Measurements from ENCODE around the gene PYDC1. TPM values are rescaled to one million over a fixed set of nuclear protein-coding genes. Genes with fewer than 3 reads are reported as not detected.

The PYDC1 gene
- total RNA-seq, 1 experiment from 2014 or later, result 1.9 TPM

- TF ChIP-seq, protein P1, sequence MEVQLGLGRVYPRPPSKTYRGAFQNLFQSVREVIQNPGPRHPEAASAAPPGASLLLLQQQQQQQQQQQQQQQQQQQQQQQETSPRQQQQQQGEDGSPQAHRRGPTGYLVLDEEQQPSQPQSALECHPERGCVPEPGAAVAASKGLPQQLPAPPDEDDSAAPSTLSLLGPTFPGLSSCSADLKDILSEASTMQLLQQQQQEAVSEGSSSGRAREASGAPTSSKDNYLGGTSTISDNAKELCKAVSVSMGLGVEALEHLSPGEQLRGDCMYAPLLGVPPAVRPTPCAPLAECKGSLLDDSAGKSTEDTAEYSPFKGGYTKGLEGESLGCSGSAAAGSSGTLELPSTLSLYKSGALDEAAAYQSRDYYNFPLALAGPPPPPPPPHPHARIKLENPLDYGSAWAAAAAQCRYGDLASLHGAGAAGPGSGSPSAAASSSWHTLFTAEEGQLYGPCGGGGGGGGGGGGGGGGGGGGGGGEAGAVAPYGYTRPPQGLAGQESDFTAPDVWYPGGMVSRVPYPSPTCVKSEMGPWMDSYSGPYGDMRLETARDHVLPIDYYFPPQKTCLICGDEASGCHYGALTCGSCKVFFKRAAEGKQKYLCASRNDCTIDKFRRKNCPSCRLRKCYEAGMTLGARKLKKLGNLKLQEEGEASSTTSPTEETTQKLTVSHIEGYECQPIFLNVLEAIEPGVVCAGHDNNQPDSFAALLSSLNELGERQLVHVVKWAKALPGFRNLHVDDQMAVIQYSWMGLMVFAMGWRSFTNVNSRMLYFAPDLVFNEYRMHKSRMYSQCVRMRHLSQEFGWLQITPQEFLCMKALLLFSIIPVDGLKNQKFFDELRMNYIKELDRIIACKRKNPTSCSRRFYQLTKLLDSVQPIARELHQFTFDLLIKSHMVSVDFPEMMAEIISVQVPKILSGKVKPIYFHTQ (CRISPR knock-in tag; IDR thresholded peaks at IDR 0.05), result no peak
- TF ChIP-seq NFATC4 (CRISPR knock-in tag; IDR thresholded peaks at IDR 0.05), result no peak
Observed at GRCh38 chr16:31204871-31205666, 11.9 kb downstream of the PYDC1 start (continued).

- CTCF ChIA-PET, result interaction anchor here (0.6 to 4.1 kb wide), 18 partner anchors 7 to 257 kb away, joined by 3 to 31 read pairs (median 5); partner anchors contain the start of genes KAT8, PYDC1, TRIM72 and ZNF843
Observed at GRCh38 chr16:31202414-31203375, 14.2 kb downstream of the PYDC1 start, which contains the start of gene PYCARD. Gene PYCARD, minus strand, starts transcription at chr16:31202760. Its CDS starts 70 bp downstream, at chr16:31202690.

More at GRCh38 chr16:31202414-31203375, 14.2 kb downstream of the PYDC1 start, which contains the start of gene PYCARD:
- POLR2A ChIA-PET, result interaction anchor here (0.6 to 2.8 kb wide), 11 partner anchors 9 to 257 kb away, joined by 3 to 7 read pairs (median 5); partner anchors contain the start of genes FUS, KAT8 and TRIM72
- Mint-ChIP-seq H3K4me3 (peak within 1 kb of the TSS; percentile 83), H3K9me3 (no peaks in the 10 kb centered on the region), H3K27me3 (ENCODE audit: low read depth) (peaks cover 26% of the 10 kb centered on the region), H3K4me1 (peaks cover 23% of the 10 kb centered on the region), H3K27ac (no peak within 1 kb of the TSS; the same call in 1 of the 2 replicates), H3K36me3 (0 out of 2 replicates have a peak, but pooled peaks cover 7% of the 10 kb centered on the region)
- TF ChIP-seq ZNF423 (CRISPR knock-in tag; IDR thresholded peaks at IDR 0.05) (peak; percentile 43; the same call in 1 of the 2 replicates), AFF4 (CRISPR knock-in tag; IDR thresholded peaks at IDR 0.05; ENCODE audit: borderline replicate concordance) (no peak), FOXK1 (CRISPR knock-in tag; IDR thresholded peaks at IDR 0.05) (no peak), ZNF263 (CRISPR knock-in tag; IDR thresholded peaks at IDR 0.05; ENCODE audit: low read depth) (0 out of 2 replicates have a peak, but pooled peaks have one; percentile 41), STAT6 (CRISPR knock-in tag; conservative IDR thresholded peaks at IDR 0.05; ENCODE audit: low read depth) (no peak), NFATC4 (CRISPR knock-in tag; IDR thresholded peaks at IDR 0.05) (no peak), PRDM15 (CRISPR knock-in tag; IDR thresholded peaks at IDR 0.05) (peak; percentile 28; the same call in 1 of the 2 replicates), HMGXB4 (CRISPR knock-in tag; IDR thresholded peaks at IDR 0.05) (0 out of 2 replicates have a peak, but pooled peaks have one; percentile 69), GRHL2 (CRISPR knock-in tag; IDR thresholded peaks at IDR 0.05; ENCODE audit: insufficient replicate concordance, severe bottlenecking) (no peak), PRRX2 (CRISPR knock-in tag; IDR thresholded peaks at IDR 0.05) (no peak)
- TF ChIP-seq, protein P2, sequence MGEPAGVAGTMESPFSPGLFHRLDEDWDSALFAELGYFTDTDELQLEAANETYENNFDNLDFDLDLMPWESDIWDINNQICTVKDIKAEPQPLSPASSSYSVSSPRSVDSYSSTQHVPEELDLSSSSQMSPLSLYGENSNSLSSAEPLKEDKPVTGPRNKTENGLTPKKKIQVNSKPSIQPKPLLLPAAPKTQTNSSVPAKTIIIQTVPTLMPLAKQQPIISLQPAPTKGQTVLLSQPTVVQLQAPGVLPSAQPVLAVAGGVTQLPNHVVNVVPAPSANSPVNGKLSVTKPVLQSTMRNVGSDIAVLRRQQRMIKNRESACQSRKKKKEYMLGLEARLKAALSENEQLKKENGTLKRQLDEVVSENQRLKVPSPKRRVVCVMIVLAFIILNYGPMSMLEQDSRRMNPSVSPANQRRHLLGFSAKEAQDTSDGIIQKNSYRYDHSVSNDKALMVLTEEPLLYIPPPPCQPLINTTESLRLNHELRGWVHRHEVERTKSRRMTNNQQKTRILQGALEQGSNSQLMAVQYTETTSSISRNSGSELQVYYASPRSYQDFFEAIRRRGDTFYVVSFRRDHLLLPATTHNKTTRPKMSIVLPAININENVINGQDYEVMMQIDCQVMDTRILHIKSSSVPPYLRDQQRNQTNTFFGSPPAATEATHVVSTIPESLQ (CRISPR knock-in tag; IDR thresholded peaks at IDR 0.05), result no peak
- peak; percentile 11 for ATAC-seq
- DNase-seq (ENCODE audit: low spot score), result peak; percentile 57

Data from WTC11 (cell line).